AG10803 (cell line): ENCODE measurements around the gene KRTAP16-1.
"Not testable (repeated sequence)": the region's sequence is repeated elsewhere in the genome, so short reads cannot be mapped to it uniquely, and the experiment has no call there.

Source experiments
- DNase-seq: peaks from one replicate; pipeline ENCODE4 v3.0.0; 2010; ENCODE audit warnings: low read depth
- H3K4me3 ChIP-seq: 2 replicates; pipeline ENCODE4 v1.5.1; 2011; ENCODE audit warnings: mild to moderate bottlenecking, low read length, control low read depth
- CTCF ChIP-seq: conservative IDR thresholded peaks from 2 replicates; pipeline ENCODE4 v1.5.1; 2011; ENCODE audit warnings: mild to moderate bottlenecking, low read length, control low read depth, inconsistent platforms

Gene KRTAP16-1

GRCh38 chr17:41271858-41272257 is 37.3 kb downstream of the KRTAP16-1 start:
- TF ChIP-seq CTCF, result no peak
- DNase-seq, result no peak
- H3K4me3 ChIP-seq, result no peak overlapping the region

- not testable (repeated sequence) for H3K4me3 ChIP-seq, DNase-seq
Measured at GRCh38 chr17:41271323-41271722, 37.8 kb downstream of the KRTAP16-1 start.

GRCh38 chr17:41267711-41268110 is 41.4 kb downstream of the KRTAP16-1 start:
- no peak overlapping the region for H3K4me3 ChIP-seq
- no peak for TF ChIP-seq CTCF
- DNase-seq, result no peak

GRCh38 chr17:41265078-41265477 is 44.0 kb downstream of the KRTAP16-1 start, which contains the start of gene KRTAP9-6:
Gene KRTAP9-6, plus strand, starts transcription at chr17:41265378. Its CDS starts 0 bp downstream, at chr17:41265378.
- DNase-seq, result no peak
- H3K4me3 ChIP-seq, result no peak within 1 kb of the TSS
- TF ChIP-seq CTCF, result no peak

- TF ChIP-seq CTCF, result no peak
- no peak overlapping the region for H3K4me3 ChIP-seq
Measured at GRCh38 chr17:41264599-41264998, 44.5 kb downstream of the KRTAP16-1 start.

GRCh38 chr17:41263212-41263611 is 45.9 kb downstream of the KRTAP16-1 start:
- TF ChIP-seq CTCF, result no peak
- no peak for DNase-seq
- no peak overlapping the region for H3K4me3 ChIP-seq

More at GRCh38 chr17:41264599-41264998, 44.5 kb downstream of the KRTAP16-1 start:
- no peak for DNase-seq

- no peak for TF ChIP-seq CTCF
- H3K4me3 ChIP-seq, result no peak overlapping the region
- DNase-seq, result peak; percentile 73
Measured at GRCh38 chr17:41258406-41258805, 50.7 kb downstream of the KRTAP16-1 start.
